Transverse colon (tissue), 4 donors: Measurements from ENCODE around the gene C1orf174. TPM values are rescaled to one million over a fixed set of nuclear protein-coding genes. Genes with fewer than 3 reads are reported as not detected.

Experiments used
- DNase-seq: peaks from one replicate; pipeline ENCODE4 v3.0.0-alpha.2; 2019
- H3K27ac ChIP-seq, 4 donors: fragments of 200-600 bp; sonication (generic); 2 replicates each; pipeline ENCODE4 v1.5.1; 2016 to 2018; ENCODE audit warnings: inconsistent platforms in 4 of 4
- H3K27me3 ChIP-seq: fragments of 200-600 bp; sonication (generic); 2 replicates; pipeline ENCODE4 v1.5.1; 2017; ENCODE audit warnings: inconsistent platforms
- H3K36me3 ChIP-seq, 4 donors: fragments of 200-600 bp; sonication (generic); 2 replicates each; pipeline ENCODE4 v1.5.1; 2017 to 2019; ENCODE audit warnings: inconsistent platforms in 4 of 4
- H3K4me1 ChIP-seq, 4 donors: fragments of 200-600 bp; sonication (generic); 2 replicates each; pipeline ENCODE4 v1.5.1; 2017 to 2020; ENCODE audit warnings: inconsistent platforms in 4 of 4
- H3K4me3 ChIP-seq, 4 donors: fragments of 200-600 bp; sonication (generic); 1 replicate in 1 of 4; 2 replicates in 3 of 4; pipeline versions ENCODE4 v1.5.1 to v1.6.1; 2017 to 2019; ENCODE audit warnings: inconsistent platforms in 4 of 4
- H3K9me3 ChIP-seq, 2 donors: fragments of 200-600 bp; sonication (generic); 2 replicates each; pipeline ENCODE4 v1.5.1; 2017 to 2019; ENCODE audit warnings: inconsistent platforms in 2 of 2
- EP300 ChIP-seq: sonication (generic); formaldehyde crosslinking; IDR thresholded peaks from one replicate; pipeline ENCODE4 v1.6.1; 2017; ENCODE audit warnings: antibody characterized with exemption, low read depth
- POLR2A ChIP-seq: fragments of 450-650 bp; IDR thresholded peaks from one replicate; pipeline ENCODE4 v1.6.1; 2016; ENCODE audit warnings: antibody characterized with exemption, mild to moderate bottlenecking, moderate library complexity
- POLR2AphosphoS5 ChIP-seq, 3 donors: sonication (generic); formaldehyde crosslinking; IDR thresholded peaks; one replicate each; pipeline ENCODE4 v1.6.1; 2016; ENCODE audit warnings: antibody characterized with exemption in 3 of 3
- WGBS, 2 donors: methylation state at CpG; one replicate each; pipeline ENCODE4 v1.1.5; 2018; ENCODE audit warnings: low coverage in 1 of 2; 5-methylcytosine and 5-hydroxymethylcytosine counted together
- in situ Hi-C, 4 donors: fragments of 200-750 bp; cut with MboI; loops; one replicate each; pipeline versions ENCODE4 v1.15.0 to v1.15.1; 2017; ENCODE audit warnings: low sequenced_read_pairs in 3 of 4, low pct_ligation_motif_present in 1 of 4, low pct_unique_long_range_greater_than_20kb in 1 of 4
- intact Hi-C: fragments of 100-400 bp; cut with DNase I; formaldehyde crosslinking; loops from one replicate; pipeline ENCODE4 v1.15.1; 2023; ENCODE audit warnings: low total_unique reads
- total RNA-seq, 4 donors: library from RNA; depleted of rRNA; stranded (reverse); fragments of >200 nt; gene quantifications; one replicate each; pipeline ENCODE4 v1.1.0, GENCODE V29; 2016
- TF ChIP-seq, protein P1 (sequence below), 5 experiments: fragments of 200-600 bp in 3 of 5; fragments of 450-650 bp in 2 of 5; sonication (generic) in 3 of 5; IDR thresholded peaks; 1 replicate in 2 of 5; 2 replicates in 3 of 5; pipeline ENCODE4 v1.5.1; 2016 to 2017; ENCODE audit warnings: antibody characterized with exemption in 5 of 5, inconsistent platforms in 3 of 5, mild to moderate bottlenecking in 2 of 5, moderate library complexity in 1 of 5

Gene C1orf174
- total RNA-seq, 4 donors from 2014 or later, result 23.5 to 45.4 (median 36.6) TPM

- H3K27me3 ChIP-seq, result no peaks in the 10 kb centered on the region
- TF ChIP-seq EP300, result no peak
- TF ChIP-seq POLR2A, result no peak
- TF ChIP-seq, protein P1, sequence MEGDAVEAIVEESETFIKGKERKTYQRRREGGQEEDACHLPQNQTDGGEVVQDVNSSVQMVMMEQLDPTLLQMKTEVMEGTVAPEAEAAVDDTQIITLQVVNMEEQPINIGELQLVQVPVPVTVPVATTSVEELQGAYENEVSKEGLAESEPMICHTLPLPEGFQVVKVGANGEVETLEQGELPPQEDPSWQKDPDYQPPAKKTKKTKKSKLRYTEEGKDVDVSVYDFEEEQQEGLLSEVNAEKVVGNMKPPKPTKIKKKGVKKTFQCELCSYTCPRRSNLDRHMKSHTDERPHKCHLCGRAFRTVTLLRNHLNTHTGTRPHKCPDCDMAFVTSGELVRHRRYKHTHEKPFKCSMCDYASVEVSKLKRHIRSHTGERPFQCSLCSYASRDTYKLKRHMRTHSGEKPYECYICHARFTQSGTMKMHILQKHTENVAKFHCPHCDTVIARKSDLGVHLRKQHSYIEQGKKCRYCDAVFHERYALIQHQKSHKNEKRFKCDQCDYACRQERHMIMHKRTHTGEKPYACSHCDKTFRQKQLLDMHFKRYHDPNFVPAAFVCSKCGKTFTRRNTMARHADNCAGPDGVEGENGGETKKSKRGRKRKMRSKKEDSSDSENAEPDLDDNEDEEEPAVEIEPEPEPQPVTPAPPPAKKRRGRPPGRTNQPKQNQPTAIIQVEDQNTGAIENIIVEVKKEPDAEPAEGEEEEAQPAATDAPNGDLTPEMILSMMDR (IDR thresholded peaks at IDR 0.05), result no peak
- TF ChIP-seq POLR2AphosphoS5 (IDR thresholded peaks at IDR 0.05), result no peak
- WGBS, 2 donors, result 60 to 80% methylated on average over 1 to 30 of the region's 30 CpGs
- in situ Hi-C loops (no loop called here), intact Hi-C loops (no loop called here)
- no peak overlapping the region for H3K27ac ChIP-seq
- no peaks in the 10 kb centered on the region for H3K9me3 ChIP-seq
- H3K36me3 ChIP-seq, result no peaks in the 10 kb centered on the region
- H3K4me3 ChIP-seq, result no peak overlapping the region
- DNase-seq, result no peak
- peaks cover 0 to 2% (median 0%) of the 10 kb centered on the region in 4 donors for H3K4me1 ChIP-seq
Observed at GRCh38 chr1:3910049-3910731, 10.1 kb upstream of the C1orf174 start.

DNA sequence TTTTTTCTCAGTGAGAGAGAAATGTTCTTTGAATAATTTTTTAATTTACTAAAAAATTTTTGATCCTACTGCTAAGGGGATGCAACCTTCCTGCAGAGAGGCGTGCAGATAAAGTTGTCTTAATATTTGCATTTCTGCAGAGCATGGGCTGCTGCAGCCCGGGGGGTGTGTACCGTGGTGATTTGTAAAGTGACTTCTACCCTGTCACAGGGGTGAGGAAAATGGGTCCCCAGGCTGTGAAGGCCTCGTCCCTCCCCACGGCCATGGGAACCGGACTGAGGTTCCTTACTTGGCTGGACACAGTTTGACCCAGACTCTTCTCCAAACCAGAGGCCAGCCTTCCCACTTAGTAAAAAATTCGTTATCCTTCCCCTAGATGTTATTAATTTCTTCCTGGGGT lies 9.5 kb upstream of the C1orf174 start:
- Histone ChIP-seq H3K27ac (no peak overlapping the region), H3K4me1 (peaks cover 0 to 2% (median 0%) of the 10 kb centered on the region in 4 donors), H3K4me3 (no peak overlapping the region), H3K27me3 (no peaks in the 10 kb centered on the region), H3K36me3 (no peaks in the 10 kb centered on the region), H3K9me3 (no peaks in the 10 kb centered on the region)
- no peak for DNase-seq
- in situ Hi-C loops (no loop called here), intact Hi-C loops (no loop called here)
- TF ChIP-seq, protein P1 (IDR thresholded peaks at IDR 0.05), result no peak
- TF ChIP-seq POLR2A (no peak), POLR2AphosphoS5 (IDR thresholded peaks at IDR 0.05) (no peak), EP300 (no peak)
- 63 to 74% methylated on average over 3 to 7 of the region's 7 CpGs for WGBS, 2 donors

- H3K36me3 ChIP-seq, result no peaks in the 10 kb centered on the region
- H3K4me3 ChIP-seq, result no peak overlapping the region
- intact Hi-C loops (no loop called here), in situ Hi-C loops (no loop called here)
- 81% methylated on average over 17 of the region's 17 CpGs; no CpG with 5 or more reads in 1 of the 2 donors for WGBS, 2 donors
- no peak overlapping the region for H3K27ac ChIP-seq
- H3K9me3 ChIP-seq, result no peaks in the 10 kb centered on the region
- H3K27me3 ChIP-seq, result no peaks in the 10 kb centered on the region
- TF ChIP-seq POLR2A (no peak), POLR2AphosphoS5 (IDR thresholded peaks at IDR 0.05) (no peak), EP300 (no peak)
- TF ChIP-seq, protein P1 (IDR thresholded peaks at IDR 0.05), result no peak
- DNase-seq, result no peak
- peaks cover 0 to 2% (median 0%) of the 10 kb centered on the region in 4 donors for H3K4me1 ChIP-seq
Observed at GRCh38 chr1:3908886-3909517, 8.9 kb upstream of the C1orf174 start.

DNA sequence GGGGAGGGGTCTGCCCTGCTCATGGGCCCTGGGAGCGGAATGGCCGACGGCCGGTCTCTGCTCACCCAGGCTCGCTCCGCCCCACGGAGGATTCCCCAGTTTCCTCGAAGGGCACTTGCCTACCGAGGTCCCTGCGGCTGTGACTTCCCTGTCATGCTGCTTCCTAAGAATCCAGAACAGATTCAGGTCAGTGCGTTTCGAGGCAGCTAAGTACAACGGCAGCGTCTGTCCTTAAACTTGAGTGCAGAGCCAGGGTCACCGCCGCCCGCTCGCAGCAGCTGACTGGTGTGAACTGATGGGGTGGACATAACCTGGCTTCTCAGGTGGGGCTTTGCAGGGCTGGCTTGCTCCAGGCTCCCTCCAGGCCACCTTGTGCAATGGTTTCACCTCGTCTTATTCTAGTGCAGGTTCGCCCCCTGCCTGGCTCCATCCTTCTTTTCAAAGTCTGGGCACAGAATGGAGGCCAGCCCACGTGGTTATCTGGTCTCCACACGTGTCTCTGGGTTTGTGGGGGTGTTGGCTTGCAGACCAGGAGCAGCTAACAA lies 7.6 kb upstream of the C1orf174 start:
- Histone ChIP-seq H3K27ac (no peak overlapping the region), H3K27me3 (no peaks in the 10 kb centered on the region), H3K36me3 (no peaks in the 10 kb centered on the region), H3K4me3 (no peak overlapping the region), H3K4me1 (peaks cover 0 to 12% (median 9%) of the 10 kb centered on the region in 4 donors), H3K9me3 (no peaks in the 10 kb centered on the region)
- in situ Hi-C loops, result no loop called here
- intact Hi-C loops, result no loop called here
- DNase-seq, result no peak
- TF ChIP-seq POLR2A (no peak), POLR2AphosphoS5 (IDR thresholded peaks at IDR 0.05) (no peak), EP300 (no peak)
- TF ChIP-seq, protein P1 (IDR thresholded peaks at IDR 0.05), result no peak
- 17 to 82% methylated on average over 1 to 22 of the region's 22 CpGs for WGBS, 2 donors
